ENCODE results near the gene SLC43A1. TPM values are rescaled to one million over a fixed set of nuclear protein-coding genes. Genes with fewer than 3 reads are reported as not detected.
"Not testable (repeated sequence)": the region's sequence is repeated elsewhere in the genome, so short reads cannot be mapped to it uniquely, and the experiment has no call there.

Gene SLC43A1
- 8.4 TPM for total RNA-seq
- long read RNA-seq, transcript SLC43A1-204 (15 exons, 2,358 nt), result minor isoform, 5 of 43 reads
- long read RNA-seq, transcript SLC43A1-201 (15 exons, 2,598 nt), result major isoform, 19 of 43 reads
- long read RNA-seq, partial matches to known transcripts, result 6 of 43 reads
- long read RNA-seq, other reads (novel, unspliced or antisense), result 13 of 43 reads

GRCh38 chr11:57515332-57516060 is at the start of gene SLC43A1:
Gene SLC43A1 (minus strand): TSS chr11:57515702. CDS start chr11:57514111, 1,591 bp downstream.
- no peak for DNase-seq (ENCODE audit: low spot score)

- no peak for DNase-seq (ENCODE audit: low spot score)
Observed at GRCh38 chr11:57562596-57562995, 47.1 kb upstream of the SLC43A1 start.

- no peak for DNase-seq (ENCODE audit: low spot score)
Observed at GRCh38 chr11:57560146-57560545, 44.6 kb upstream of the SLC43A1 start.

- DNase-seq (ENCODE audit: low spot score), result no peak
Observed at GRCh38 chr11:57556041-57556440, 40.5 kb upstream of the SLC43A1 start.

GRCh38 chr11:57555393-57555792 is 39.9 kb upstream of the SLC43A1 start:
- DNase-seq (ENCODE audit: low spot score), result no peak

- no peak for DNase-seq (ENCODE audit: low spot score)
Observed at GRCh38 chr11:57552479-57552878, 37.0 kb upstream of the SLC43A1 start.

- no peak for DNase-seq (ENCODE audit: low spot score)
Observed at GRCh38 chr11:57551941-57552340, 36.4 kb upstream of the SLC43A1 start.

GRCh38 chr11:57549983-57550382 is 34.5 kb upstream of the SLC43A1 start:
- DNase-seq (ENCODE audit: low spot score), result no peak

- no peak for DNase-seq (ENCODE audit: low spot score)
Observed at GRCh38 chr11:57547854-57548377, 32.4 kb upstream of the SLC43A1 start.

- no peak for DNase-seq (ENCODE audit: low spot score)
Observed at GRCh38 chr11:57546869-57547475, 31.5 kb upstream of the SLC43A1 start.

GRCh38 chr11:57546451-57546850 is 30.9 kb upstream of the SLC43A1 start:
- DNase-seq (ENCODE audit: low spot score), result no peak

GRCh38 chr11:57545883-57546282 is 30.4 kb upstream of the SLC43A1 start:
- DNase-seq (ENCODE audit: low spot score), result no peak

GRCh38 chr11:57544566-57544965 is 29.1 kb upstream of the SLC43A1 start:
- DNase-seq (ENCODE audit: low spot score), result no peak

- no peak for DNase-seq (ENCODE audit: low spot score)
Observed at GRCh38 chr11:57543593-57543992, 28.1 kb upstream of the SLC43A1 start.

GRCh38 chr11:57542582-57542981 is 27.1 kb upstream of the SLC43A1 start:
- no peak for DNase-seq (ENCODE audit: low spot score)

- DNase-seq (ENCODE audit: low spot score), result no peak
Observed at GRCh38 chr11:57541169-57541568, 25.7 kb upstream of the SLC43A1 start.

- no peak for DNase-seq (ENCODE audit: low spot score)
Observed at GRCh38 chr11:57539342-57539741, 23.8 kb upstream of the SLC43A1 start.

- no peak for DNase-seq (ENCODE audit: low spot score)
Observed at GRCh38 chr11:57536947-57537619, 21.6 kb upstream of the SLC43A1 start, which contains the start of gene SMTNL1. Gene SMTNL1 (plus strand): TSS chr11:57537595. CDS start chr11:57542643, 5,048 bp downstream.

GRCh38 chr11:57534449-57534848 is 18.9 kb upstream of the SLC43A1 start:
- DNase-seq (ENCODE audit: low spot score), result not testable (repeated sequence)

- peak; percentile 97 for DNase-seq (ENCODE audit: low spot score)
Observed at GRCh38 chr11:57530596-57531507, 15.3 kb upstream of the SLC43A1 start, which contains the start of gene TIMM10. Gene TIMM10 (minus strand): TSS chr11:57530754. CDS start chr11:57530189, 565 bp downstream.

Measured in mesenteric fat pad (tissue), 1 donor.